Spinal cord (tissue), 10 donors: Measurements from ENCODE around the gene ATAD3B. TPM values are rescaled to one million over a fixed set of nuclear protein-coding genes. Genes with fewer than 3 reads are reported as not detected.
"Not testable (repeated sequence)": the region's sequence is repeated elsewhere in the genome, so short reads cannot be mapped to it uniquely, and the experiment has no call there.

ENCODE experiments used
- DNase-seq, 6 donors: peaks; one replicate each; pipeline versions ENCODE4 v3.0.0 to v3.0.0-alpha.2; 2013 to 2015; ENCODE audit warnings: low spot score in 6 of 6, low read depth in 4 of 6
- H3K27ac ChIP-seq: one replicate; pipeline ENCODE4 v1.5.1; 2013; ENCODE audit warnings: low read depth, low read length, control low read depth
- H3K27me3 ChIP-seq: one replicate; pipeline ENCODE4 v1.6.1; 2013; ENCODE audit warnings: low read length; ENCODE audit not compliant: control insufficient read depth, insufficient read depth
- H3K36me3 ChIP-seq: one replicate; pipeline ENCODE4 v1.6.1; 2013; ENCODE audit warnings: low read length; ENCODE audit not compliant: control insufficient read depth, insufficient read depth
- H3K4me1 ChIP-seq: one replicate; pipeline ENCODE4 v1.6.1; 2013; ENCODE audit warnings: low read length; ENCODE audit not compliant: control insufficient read depth, insufficient read depth
- H3K4me3 ChIP-seq: one replicate; pipeline ENCODE4 v1.5.1; 2013; ENCODE audit warnings: low read depth, low read length, control low read depth
- H3K9me3 ChIP-seq: one replicate; pipeline ENCODE4 v1.6.1; 2013; ENCODE audit warnings: low read length; ENCODE audit not compliant: control insufficient read depth, insufficient read depth
- WGBS: methylation state at CpG from one replicate; pipeline ENCODE4 v1.1.5; 2013; ENCODE audit warnings: missing lambda C conversion rate; ENCODE audit not compliant: insufficient coverage; 5-methylcytosine and 5-hydroxymethylcytosine counted together
- polyA plus RNA-seq, 2 donors: library from polyadenylated mRNA; unstranded; fragments of 120-200 nt; gene quantifications; one replicate each; pipeline ENCODE4 v1.2.1, GENCODE V29; 2013; ENCODE audit not compliant: insufficient read length in 2 of 2
- total RNA-seq, 2 donors: library from RNA; depleted of rRNA in 1 of 2; stranded (reverse); fragments of 120-200 nt in 1 of 2; fragments of >200 nt in 1 of 2; gene quantifications; one replicate each; pipeline versions ENCODE4 v1.2.3 to v1.2.4, GENCODE V29; 2013 to 2014
- donor health status: healthy.

The ATAD3B gene
- total and polyA plus RNA-seq, 4 donors = 9.8 to 37.8 (median 19.1) TPM

DNA sequence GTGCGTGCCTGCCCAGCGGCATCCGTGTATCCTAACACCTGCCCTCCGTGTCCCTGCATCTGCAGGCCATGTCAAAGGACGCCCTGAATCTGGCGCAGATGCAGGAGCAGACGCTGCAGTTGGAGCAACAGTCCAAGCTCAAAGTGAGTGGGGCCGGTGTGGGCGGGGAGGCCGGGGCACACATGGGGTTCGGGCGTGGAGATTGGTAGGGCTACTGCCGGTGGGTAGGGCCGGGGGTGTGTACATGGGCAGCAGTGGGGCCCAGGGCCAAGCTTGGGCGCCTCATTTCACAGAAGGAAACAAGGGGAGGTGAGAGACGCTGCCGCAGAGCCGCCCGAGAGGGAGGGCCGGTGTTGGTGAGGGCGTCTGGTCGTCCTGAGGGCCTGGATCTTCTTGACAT is 20.9 kb upstream of the ATAD3B start:
- H3K27ac ChIP-seq, H3K4me1 ChIP-seq, H3K4me3 ChIP-seq, H3K27me3 ChIP-seq, H3K9me3 ChIP-seq, H3K36me3 ChIP-seq, DNase-seq: not testable (repeated sequence)
- 88% methylated on average over 20 of the region's 22 CpGs for WGBS

DNA sequence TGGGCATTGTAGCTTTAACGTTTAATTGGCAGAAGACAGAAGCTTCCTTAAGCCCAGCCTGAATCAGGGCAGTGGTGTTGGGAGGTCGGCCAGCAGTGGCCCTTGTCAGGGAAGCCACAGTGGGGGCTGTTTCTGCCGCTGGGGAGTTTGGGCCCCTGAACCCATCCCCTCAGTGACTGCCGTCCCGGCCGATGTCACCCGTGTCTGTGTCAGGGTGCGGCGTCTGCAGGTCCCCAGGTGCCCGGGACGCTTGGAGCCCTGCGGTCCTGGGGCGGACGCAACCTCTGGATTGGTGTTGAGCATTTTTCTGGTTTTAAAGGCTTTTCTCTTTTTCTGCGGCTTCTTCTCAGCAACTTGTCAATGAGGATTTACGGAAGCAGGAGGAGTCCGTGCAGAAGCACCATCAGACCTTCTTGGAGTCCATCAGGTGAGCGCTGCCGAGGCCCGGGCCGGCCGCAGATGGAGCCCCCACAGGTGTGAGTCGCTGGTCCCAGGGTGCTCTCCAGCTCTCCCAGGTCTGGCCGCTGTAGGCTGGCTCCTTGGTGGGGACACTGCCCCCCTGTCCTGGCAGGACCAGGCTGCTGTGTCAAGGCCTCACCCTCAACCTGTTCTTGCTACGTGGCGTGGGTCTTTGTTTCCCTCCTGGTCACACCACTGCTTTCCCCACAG is 19.7 kb upstream of the ATAD3B start:
- no peak for DNase-seq
- H3K4me3 ChIP-seq = no peak overlapping the region
- no peak overlapping the region for H3K27ac ChIP-seq
- H3K36me3 ChIP-seq = no peaks in the 10 kb centered on the region
- H3K4me1 ChIP-seq = no peaks in the 10 kb centered on the region
- H3K9me3 ChIP-seq = no peaks in the 10 kb centered on the region
- 84% methylated on average over 25 of the region's 26 CpGs for WGBS
- no peaks in the 10 kb centered on the region for H3K27me3 ChIP-seq

DNA sequence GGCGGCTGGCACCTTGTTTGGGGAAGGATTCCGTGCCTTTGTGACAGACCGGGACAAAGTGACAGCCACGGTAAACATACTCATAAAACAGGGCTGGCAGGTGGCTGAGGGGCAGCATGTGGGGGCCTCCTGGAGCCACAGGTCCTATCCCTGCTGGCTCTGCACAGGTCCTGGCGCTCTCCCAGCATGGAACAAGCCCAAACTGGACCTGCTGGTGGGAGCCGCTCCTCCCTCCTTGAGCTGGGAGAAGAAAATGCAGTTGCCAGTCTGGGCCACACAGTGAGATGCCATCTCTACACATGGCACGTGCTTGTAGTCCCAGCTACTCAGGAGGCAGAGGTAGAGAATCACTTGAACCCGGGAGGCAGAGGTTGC is 19.2 kb upstream of the ATAD3B start:
- not testable (repeated sequence) for H3K4me3 ChIP-seq, H3K36me3 ChIP-seq, H3K9me3 ChIP-seq, H3K27me3 ChIP-seq, DNase-seq, H3K4me1 ChIP-seq, H3K27ac ChIP-seq
- WGBS = 74% methylated on average over 4 of the region's 8 CpGs

DNA sequence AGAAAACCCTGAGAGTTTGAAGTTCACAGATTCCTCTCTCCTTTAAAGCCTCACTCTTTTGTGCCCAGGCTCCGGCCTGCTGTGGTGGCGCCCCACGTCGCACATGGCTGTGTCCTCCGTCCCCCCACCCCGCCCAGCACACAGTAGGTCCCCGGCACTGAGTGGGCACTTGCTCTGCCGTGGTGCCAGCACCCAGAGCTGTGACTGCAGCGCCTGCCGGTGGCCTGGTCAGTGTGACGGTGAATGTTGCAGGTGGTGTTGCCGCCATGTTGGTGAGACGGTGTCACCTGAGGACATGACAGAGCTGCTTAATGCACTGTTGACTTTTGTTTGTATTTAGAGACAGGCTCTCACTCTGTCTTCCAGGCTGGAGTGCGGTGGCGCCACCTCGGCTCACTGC is 18.7 kb upstream of the ATAD3B start:
- H3K9me3 ChIP-seq = no peaks in the 10 kb centered on the region
- WGBS = 91% methylated on average over 16 of the region's 16 CpGs
- no peaks in the 10 kb centered on the region for H3K36me3 ChIP-seq
- no peak for DNase-seq
- H3K4me3 ChIP-seq = no peak overlapping the region
- no peaks in the 10 kb centered on the region for H3K27me3 ChIP-seq
- H3K27ac ChIP-seq = no peak overlapping the region
- no peaks in the 10 kb centered on the region for H3K4me1 ChIP-seq

DNA sequence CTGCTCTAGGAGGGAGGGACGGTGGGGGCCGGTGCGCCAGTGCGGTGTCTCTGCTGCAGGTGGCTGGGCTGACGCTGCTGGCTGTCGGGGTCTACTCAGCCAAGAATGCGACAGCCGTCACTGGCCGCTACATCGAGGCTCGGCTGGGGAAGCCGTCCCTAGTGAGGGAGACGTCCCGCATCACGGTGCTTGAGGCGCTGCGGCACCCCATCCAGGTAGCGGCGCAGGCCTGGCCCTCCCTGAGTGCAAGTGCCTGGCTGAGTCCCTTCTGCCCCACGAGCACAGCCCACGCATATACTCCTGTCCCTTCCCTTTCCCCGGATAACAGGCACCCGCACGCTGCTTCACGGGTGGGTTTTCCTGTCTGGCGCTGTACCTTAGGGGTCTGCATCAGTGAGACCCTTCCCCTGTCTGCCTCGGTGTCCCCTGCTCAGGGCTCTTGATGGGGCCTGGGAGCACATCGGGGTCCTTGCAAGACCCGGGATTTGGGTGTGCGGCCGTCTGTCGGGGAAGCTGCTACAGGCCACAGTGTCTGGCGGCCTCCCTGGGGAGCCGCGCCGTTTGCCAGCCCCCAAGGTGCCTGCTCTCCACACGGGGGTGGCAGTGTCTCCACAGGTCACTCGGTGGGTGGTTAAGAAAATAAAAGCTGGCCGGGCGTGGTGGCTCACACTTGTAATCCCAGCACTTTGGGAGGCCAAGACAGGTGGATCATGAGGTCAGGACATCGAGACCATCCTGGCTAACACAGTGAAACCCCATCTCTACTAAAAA is 17.1 kb upstream of the ATAD3B start:
- not testable (repeated sequence) for H3K27ac ChIP-seq, H3K36me3 ChIP-seq, DNase-seq, H3K9me3 ChIP-seq, H3K27me3 ChIP-seq, H3K4me1 ChIP-seq, H3K4me3 ChIP-seq
- 75% methylated on average over 25 of the region's 41 CpGs for WGBS

DNA sequence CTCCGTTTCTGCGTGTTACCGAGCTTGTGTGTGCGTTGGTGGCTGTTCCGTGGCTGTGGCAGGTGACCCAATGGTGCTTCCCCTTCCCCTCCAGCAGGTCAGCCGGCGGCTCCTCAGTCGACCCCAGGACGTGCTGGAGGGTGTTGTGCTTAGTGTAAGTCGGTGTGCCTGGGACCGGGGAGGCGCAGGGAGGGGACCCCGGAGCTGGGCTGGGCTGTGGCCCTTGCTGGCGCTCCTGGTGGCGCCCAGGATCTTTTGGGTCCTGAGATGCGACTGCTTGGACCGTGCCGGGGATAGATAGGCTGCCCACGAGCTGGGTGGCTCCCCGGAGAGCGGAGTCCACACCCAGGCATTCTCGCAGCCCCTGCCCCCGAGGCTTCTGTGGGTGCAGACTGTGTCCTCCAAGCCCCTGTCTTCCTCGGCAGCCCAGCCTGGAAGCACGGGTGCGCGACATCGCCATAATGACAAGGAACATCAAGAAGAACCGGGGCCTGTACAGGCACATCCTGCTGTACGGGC is 16.1 kb upstream of the ATAD3B start:
- WGBS = 88% methylated on average over 22 of the region's 30 CpGs

DNA sequence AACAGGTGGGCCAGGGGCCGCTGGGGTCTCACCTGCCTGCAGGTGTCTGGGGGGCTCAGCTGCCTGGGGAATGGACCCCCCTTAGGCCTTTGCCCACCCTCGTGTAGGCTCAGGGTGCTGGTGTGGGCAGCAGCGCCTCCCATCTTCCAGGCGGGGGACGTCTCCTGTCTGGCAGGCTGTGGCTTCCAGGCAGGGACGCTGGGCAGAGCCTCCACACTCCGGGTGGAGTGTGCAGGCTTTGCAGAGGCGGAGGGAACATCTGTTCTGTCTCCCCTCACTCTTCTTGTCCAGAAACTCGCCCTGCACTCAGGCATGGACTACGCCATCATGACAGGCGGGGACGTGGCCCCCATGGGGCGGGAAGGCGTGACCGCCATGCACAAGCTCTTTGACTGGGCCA is 15.6 kb upstream of the ATAD3B start:
- H3K27me3 ChIP-seq, H3K9me3 ChIP-seq, H3K27ac ChIP-seq, DNase-seq, H3K4me3 ChIP-seq, H3K4me1 ChIP-seq, H3K36me3 ChIP-seq: not testable (repeated sequence)
- WGBS = no CpG with 5 or more reads among the region's 15 CpGs

More for the DNA sequence above, 16.1 kb upstream of the ATAD3B start:
- no peaks in the 10 kb centered on the region for H3K27me3 ChIP-seq
- no peak overlapping the region for H3K27ac ChIP-seq
- no peak for DNase-seq
- H3K9me3 ChIP-seq = no peaks in the 10 kb centered on the region
- no peaks in the 10 kb centered on the region for H3K4me1 ChIP-seq
- H3K4me3 ChIP-seq = no peak overlapping the region
- H3K36me3 ChIP-seq = no peaks in the 10 kb centered on the region

DNA sequence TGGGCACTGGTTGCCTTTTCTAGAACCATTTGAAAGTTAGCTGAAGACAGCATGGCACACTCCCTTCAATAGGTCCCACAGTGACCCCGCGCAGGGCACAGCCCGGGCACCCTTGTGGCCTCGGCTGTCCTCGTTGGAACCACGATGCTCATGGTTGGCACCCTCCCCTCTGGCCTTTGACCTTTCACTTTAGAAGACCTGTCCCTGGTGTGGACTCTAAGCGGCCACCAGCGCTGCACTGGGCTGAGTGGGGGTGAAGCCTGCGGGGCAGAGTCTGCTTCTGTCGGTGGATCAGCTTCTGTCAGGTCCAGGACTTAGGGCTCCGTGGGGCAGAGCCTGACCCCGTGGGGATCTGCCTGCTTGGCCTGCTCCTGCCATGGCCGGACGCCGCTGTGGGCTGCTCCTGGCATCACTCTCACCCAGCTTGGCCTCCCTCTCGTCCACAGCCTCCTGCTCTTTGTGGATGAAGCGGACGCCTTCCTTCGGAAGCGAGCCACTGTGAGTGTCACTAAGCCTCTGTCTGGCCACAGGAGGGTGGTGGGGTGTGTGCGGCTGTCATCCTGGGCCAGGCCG is 14.8 kb upstream of the ATAD3B start:
- not testable (repeated sequence) for H3K27me3 ChIP-seq, DNase-seq, H3K4me1 ChIP-seq, H3K27ac ChIP-seq, H3K9me3 ChIP-seq, H3K36me3 ChIP-seq, H3K4me3 ChIP-seq
- 85% methylated on average over 17 of the region's 22 CpGs for WGBS

DNA sequence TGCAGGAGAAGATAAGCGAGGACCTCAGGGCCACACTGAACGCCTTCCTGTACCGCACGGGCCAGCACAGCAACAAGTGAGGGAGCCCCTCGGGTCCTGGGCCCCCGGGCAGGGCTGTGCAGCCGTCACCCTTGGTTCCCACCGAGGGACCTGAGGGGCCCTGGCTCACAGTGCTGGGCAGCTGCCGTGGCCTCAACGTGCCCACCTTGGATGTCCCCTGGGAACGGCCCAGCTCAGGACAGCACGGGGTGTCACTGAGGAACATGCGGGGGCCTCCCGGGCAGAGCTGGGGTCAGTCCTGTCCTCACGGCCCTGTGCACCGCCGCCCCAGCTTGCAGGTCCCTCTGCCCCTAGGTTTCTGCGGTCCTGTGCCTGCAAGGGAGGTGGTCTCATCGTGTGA is 12.4 kb upstream of the ATAD3B start:
- WGBS = no CpG with 5 or more reads among the region's 19 CpGs
- not testable (repeated sequence) for H3K27ac ChIP-seq

DNA sequence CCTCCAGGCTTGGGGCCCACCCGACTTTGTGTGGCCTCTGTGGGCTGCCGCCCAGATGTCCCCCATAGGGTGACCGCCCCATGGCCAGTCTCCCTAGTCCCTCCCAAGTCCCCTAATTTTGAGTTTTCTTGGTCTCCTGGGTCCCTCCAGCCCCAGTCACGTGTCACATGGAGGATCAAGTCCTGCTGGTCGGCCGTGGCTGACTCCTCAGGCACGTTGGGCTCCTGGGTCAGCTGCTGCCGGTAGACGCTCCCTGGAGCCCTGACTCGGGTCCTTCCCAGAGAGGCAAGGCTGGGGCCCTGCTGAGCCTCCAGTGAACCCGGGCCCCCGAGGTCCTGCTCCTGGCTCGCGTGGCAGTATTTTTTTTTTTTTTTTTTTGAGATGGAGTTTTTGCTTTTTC is 11.9 kb upstream of the ATAD3B start:
- 79% methylated on average over 9 of the region's 14 CpGs for WGBS
- H3K36me3 ChIP-seq, H3K4me1 ChIP-seq, H3K4me3 ChIP-seq, H3K9me3 ChIP-seq, H3K27me3 ChIP-seq, H3K27ac ChIP-seq, DNase-seq: not testable (repeated sequence)

More for the DNA sequence above, 12.4 kb upstream of the ATAD3B start:
- not testable (repeated sequence) for H3K36me3 ChIP-seq, H3K4me1 ChIP-seq, H3K4me3 ChIP-seq, DNase-seq, H3K27me3 ChIP-seq, H3K9me3 ChIP-seq
